Right lobe of liver (tissue), 4 donors: ENCODE results near the gene CMTM6.

Experiments used
- POLR2A ChIP-seq: fragments of 450-650 bp; IDR thresholded peaks from one replicate; pipeline ENCODE4 v1.6.1; 2017; ENCODE audit warnings: antibody characterized with exemption, mild to moderate bottlenecking
- TF ChIP-seq, protein P1 (sequence below), 4 donors: fragments of 200-600 bp in 3 of 4; fragments of 450-650 bp in 1 of 4; IDR thresholded peaks; one replicate each; pipeline versions ENCODE4 v1.5.1 to v1.8.0; 2016 to 2022; ENCODE audit warnings: antibody characterized with exemption in 4 of 4, mild to moderate bottlenecking in 2 of 4
- donor health status: DM: no; HTN: no; CAD: no.
- donor health status: DM: no; HTN: no; CAD: no.
- donor health status: DM: no; HTN: yes; CAD: no.

DNA sequence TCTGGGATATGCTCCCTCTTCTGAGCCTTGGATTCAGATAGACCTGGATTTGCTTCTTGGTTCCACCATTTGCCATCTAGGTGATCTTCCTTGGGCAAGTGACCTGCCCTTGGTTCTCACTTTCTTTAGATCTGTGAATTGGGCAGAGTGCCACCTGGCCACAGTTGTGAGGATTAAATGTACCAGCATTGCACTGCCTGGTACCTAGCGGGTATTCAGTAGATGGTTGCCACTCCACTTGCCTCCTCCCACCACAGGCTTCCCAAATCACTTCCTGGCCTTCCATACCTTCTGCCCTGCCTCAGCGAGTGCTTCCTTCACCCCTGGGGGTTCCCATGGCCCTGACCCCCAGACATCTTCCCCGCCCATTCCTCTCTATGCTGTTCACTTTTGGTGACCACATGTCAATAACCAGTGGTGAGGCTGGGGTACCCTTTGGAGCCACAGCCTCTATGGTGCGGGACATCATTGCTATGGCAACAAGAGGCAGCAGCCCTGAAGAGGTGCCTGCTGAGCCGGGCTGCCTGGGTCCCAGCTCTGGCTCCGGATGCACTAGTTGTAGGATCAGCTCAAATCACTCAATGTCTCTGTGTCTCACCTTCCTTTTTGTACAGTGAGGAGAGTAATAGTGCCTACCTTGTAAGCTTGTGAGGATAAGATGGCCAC, 70.5 kb downstream of the CMTM6 start:
- TF ChIP-seq POLR2A, result no peak
- TF ChIP-seq, protein P1, sequence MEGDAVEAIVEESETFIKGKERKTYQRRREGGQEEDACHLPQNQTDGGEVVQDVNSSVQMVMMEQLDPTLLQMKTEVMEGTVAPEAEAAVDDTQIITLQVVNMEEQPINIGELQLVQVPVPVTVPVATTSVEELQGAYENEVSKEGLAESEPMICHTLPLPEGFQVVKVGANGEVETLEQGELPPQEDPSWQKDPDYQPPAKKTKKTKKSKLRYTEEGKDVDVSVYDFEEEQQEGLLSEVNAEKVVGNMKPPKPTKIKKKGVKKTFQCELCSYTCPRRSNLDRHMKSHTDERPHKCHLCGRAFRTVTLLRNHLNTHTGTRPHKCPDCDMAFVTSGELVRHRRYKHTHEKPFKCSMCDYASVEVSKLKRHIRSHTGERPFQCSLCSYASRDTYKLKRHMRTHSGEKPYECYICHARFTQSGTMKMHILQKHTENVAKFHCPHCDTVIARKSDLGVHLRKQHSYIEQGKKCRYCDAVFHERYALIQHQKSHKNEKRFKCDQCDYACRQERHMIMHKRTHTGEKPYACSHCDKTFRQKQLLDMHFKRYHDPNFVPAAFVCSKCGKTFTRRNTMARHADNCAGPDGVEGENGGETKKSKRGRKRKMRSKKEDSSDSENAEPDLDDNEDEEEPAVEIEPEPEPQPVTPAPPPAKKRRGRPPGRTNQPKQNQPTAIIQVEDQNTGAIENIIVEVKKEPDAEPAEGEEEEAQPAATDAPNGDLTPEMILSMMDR (IDR thresholded peaks at IDR 0.05), result no peak
